GM19452 (cell line): ENCODE results near the gene TOMM40L.

Source experiments
- ATAC-seq: cut with Tn5 transposase; IDR thresholded peaks from one replicate; pipeline ENCODE4 v1.9.1; 2021; ENCODE audit not compliant: unreplicated experiment

TOMM40L gene

DNA sequence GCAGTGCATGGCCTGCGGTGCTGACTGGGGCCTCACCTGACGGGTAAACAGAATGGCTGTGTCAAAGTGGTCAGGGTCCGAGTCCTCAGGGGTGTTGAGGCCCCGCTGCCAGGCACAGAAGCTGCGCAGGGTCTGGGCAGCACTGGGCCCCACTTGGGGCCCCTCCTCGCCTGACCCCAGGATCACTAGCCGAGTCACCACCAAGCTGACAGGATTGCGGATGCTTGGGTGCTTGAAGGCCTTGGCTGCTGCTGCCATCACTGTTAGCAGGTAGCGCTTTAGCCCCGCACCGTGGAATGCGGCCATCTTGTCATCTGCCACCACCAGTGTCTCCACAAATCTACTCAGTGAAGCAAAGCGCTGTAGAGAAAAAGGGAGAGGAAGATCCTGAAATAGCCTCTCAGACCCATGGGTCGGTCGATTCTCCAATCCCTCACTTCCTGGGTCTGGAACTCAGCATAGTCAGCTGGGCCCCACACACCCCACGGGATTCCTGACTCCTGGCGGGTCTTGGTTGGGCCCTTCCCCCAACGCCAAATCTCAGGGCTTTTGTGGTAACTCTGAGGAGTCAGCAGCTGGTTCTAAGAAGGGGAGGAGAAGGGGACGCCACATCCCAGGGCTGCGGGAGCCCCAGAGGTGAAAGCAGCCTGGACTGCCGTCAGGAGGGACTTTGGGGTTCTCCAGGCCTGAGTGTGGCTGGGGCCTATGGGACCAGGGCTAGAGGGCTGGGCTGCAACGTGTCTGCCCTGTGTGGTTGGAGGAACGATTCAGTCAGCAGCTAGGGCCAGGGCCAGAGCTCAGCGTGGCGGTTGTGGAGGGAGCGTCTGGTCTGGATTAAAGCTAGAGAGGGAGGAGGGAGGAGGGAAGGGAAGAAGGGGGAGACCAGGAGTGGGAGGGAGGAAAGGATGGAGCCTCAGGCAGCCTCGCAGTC is 29.1 kb upstream of the TOMM40L start:
- ATAC-seq, result no peak

DNA sequence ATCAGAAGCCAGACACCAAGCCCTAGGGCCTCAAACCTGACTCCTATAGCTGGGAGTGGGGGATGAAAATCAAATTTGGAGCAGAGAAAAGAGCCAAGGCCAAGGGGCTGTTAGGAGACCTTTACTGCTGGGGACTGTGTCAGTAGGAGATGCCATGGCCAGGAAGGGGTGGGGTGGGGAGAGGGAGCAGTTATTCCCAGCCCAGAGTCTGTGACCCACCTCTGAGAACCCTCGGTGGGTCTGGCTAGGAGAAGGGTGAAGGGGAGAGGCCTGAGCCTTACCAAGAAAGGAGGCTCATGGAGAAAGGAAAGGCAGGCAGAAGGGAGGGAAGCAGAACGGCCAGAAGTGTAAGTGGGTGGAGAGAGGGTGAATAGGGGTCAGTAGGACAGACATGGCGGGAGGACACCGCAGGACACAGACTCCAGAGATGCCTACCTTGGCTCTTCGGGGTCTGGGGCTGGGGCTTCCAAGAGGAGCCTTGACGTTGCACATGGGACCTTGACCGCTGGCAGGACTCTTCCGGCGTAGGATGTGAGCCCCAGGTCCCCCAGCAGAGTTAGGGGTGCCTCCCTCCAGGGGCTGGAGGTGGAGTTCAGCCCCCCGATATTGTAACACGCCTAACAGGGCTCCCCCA is 28.2 kb upstream of the TOMM40L start:
- no peak for ATAC-seq

GRCh38 chr1:161198194-161198896 is 27.5 kb upstream of the TOMM40L start:
- no peak for ATAC-seq

DNA sequence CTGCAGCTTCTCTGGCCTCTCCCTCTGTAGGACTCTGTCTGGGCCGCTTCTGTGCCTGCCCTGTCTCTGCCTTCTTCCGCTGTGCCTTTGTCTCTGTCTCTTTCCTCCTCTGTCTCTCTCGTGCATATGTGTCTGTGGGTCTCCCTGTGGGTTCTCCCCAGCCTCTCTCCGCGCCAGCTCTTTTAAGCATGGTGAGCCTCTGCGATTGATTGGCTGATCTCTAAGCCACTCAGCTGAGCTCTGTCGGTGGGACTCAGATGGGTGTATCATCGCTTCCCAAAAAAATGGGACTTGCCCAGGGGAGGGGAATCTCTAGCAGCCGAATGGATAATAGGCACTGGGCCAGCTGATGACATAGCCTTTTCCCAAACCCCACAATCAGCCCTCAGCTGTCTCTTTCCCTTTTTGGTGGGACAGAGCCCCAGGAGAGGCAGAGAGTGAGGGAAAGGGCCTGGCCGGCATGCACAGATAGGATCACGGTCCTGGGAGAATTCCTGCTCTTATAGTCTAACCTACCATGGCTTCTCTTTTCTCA is 26.9 kb upstream of the TOMM40L start, which contains the start of gene ADAMTS4:
Gene ADAMTS4, minus strand, starts transcription at position 158 of the 535 bp plus-strand sequence. CDS start 427 bp downstream, outside the sequence.
- no peak for ATAC-seq

GRCh38 chr1:161199506-161200139 is 26.2 kb upstream of the TOMM40L start:
- ATAC-seq, result no peak

DNA sequence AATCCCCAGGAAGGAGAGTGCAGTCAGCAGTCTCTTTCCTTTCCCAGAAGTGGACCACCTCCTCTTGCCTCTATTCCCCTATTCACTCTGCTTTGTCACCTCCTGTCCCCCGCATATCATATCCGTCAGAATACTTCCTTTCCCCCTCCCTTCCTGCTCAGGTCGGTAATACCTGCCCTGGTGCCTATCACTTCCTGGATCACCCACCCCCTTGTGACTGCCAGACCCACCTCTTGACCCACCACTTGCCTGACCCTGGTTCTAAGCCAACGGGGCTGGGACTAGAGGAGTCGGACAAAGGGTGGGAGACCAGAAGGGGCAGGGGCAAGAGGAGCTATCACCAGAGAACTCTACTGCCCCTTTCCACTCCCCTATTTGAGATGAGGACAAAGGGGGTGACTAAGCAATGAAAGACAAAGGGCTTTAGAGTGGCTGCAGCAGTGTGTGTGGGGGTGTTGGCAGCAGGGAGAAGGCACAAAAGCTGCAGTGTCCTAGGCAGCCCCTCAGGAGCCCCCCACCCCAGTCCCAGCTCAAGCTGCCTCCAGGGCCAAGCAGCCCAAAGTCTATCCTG is 25.4 kb upstream of the TOMM40L start:
- ATAC-seq, result no peak

GRCh38 chr1:161200992-161201835 is 24.6 kb upstream of the TOMM40L start:
- ATAC-seq, result no peak

DNA sequence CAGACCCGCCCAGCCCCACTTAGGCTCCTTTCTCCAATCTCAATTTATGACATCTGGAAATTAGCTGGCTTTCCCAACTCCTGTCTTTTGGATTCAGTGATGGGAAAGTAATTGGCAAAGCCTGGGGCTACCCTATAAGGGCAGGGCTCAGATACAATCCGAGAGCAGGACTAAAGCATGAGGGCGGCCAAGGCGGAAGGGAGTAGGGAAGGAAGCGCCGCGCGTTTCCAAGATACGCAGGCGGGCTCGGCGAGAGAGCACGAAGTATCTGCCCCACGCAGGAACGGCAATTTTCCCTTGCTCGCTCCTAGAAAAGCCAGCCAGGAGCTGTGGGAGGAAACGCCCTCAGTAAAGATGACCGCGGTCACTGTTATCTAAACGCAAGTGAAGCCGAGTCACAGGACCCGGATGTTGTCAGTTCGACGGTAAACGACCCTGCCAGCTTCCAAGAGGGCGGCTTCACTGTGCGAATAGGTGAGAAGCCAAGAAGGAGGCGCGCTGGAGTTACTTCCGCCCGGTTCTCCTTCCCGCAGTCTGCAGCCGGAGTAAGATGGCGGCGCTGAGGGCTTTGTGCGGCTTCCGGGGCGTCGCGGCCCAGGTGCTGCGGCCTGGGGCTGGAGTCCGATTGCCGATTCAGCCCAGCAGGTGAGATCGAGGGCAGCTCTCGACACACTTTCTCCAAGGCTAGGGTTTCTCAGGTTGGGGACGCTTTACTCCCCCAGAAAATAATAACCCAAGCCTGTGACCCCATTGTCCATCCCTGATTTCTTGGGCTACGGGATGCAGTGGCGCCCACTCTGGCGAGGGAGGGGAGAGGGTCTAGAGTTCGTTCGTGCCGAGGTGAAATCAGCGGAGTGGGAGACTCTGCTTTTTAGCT is 23.8 kb upstream of the TOMM40L start, which contains the start of gene NDUFS2:
Gene NDUFS2, plus strand, starts transcription at position 532 of the 877 bp plus-strand sequence. Its CDS starts 19 bp downstream, at position 551.
- peak; percentile 97 for ATAC-seq

GRCh38 chr1:161206411-161207140 is 19.3 kb upstream of the TOMM40L start:
- ATAC-seq, result no peak

DNA sequence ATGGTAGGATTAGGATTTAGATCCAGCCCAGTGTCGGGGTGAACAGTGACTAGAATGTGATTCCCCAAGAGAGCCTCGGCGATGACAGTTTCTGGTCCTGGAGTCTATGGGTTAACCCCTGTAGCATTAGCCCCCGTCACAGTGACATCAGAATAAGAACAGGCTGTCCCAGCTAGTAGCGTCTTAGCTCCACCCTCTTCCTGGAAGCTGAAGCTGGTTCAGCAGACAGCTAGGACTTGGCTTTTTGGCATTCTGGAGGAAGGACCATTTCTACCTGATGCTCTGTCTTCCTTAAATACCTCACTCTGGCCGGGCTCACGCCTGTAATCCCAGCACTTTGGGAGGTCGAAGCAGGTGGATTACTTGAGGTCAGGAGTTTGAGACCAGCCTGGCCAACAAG is 18.7 kb upstream of the TOMM40L start:
- ATAC-seq, result no peak

- ATAC-seq, result no peak
Observed at GRCh38 chr1:161209790-161210409, 16.0 kb upstream of the TOMM40L start.

DNA sequence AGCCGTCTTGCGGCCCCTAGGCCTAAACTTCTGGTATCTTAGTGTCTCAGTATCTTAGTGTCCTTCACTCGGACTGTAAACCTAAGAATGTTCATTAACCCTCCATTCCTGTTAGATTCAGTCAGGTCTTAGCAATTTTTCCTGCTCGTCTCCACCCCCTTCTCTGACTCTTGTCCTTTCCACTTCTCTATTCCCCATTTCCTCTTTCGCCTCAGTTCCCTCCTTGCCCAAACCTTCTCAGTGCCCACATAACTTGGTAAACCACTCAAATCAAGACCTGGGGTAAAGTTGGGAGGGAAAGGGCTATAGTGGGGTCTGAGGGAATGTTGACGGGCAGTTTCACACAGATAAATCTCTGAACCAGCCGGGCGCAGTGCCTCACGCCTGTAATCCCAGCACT is 11.5 kb upstream of the TOMM40L start:
- ATAC-seq, result no peak

- no peak for ATAC-seq
Observed at GRCh38 chr1:161215076-161215475, 10.8 kb upstream of the TOMM40L start, which contains the start of gene FCER1G. TSS of gene FCER1G (plus strand) at chr1:161215295. CDS start at chr1:161215322, 27 bp downstream.

- peak; percentile 87 for ATAC-seq
Observed at GRCh38 chr1:161216945-161217712, 8.7 kb upstream of the TOMM40L start.

- no peak for ATAC-seq
Observed at GRCh38 chr1:161217831-161218230, 8.0 kb upstream of the TOMM40L start.

- no peak for ATAC-seq
Observed at GRCh38 chr1:161218301-161219077, 7.4 kb upstream of the TOMM40L start.
